BJ (cell line): Measurements from ENCODE around the gene LPCAT3. TPM values are rescaled to one million over a fixed set of nuclear protein-coding genes. Genes with fewer than 3 reads are reported as not detected.

ENCODE experiments used
- CTCF ChIA-PET: fragments of 350-600 bp; formaldehyde crosslinking; extraction: SDS; loops from one replicate; lab custom pipeline; 2021; ENCODE audit warnings: antibody characterized with exemption, inconsistent platforms; lab: Yijun Ruan, JAX
- POLR2A ChIA-PET: fragments of 300-600 bp; sonication (Branson Sonifier 250); formaldehyde crosslinking; extraction: SDS; loops from one replicate; lab custom pipeline; 2021; ENCODE audit warnings: antibody characterized with exemption; lab: Charles Lee
- DNase-seq: peaks from one replicate; pipeline ENCODE4 v3.0.0-alpha.2; 2011; ENCODE audit warnings: low read depth
- H3K27me3 ChIP-seq: 2 replicates; pipeline ENCODE4 v1.6.0; 2011; ENCODE audit warnings: low read length; ENCODE audit not compliant: control insufficient read depth, insufficient read depth
- H3K36me3 ChIP-seq: 2 replicates; pipeline ENCODE4 v1.5.1; 2011; ENCODE audit warnings: low read length; ENCODE audit not compliant: control insufficient read depth, insufficient read depth
- H3K4me3 ChIP-seq: 2 replicates; pipeline ENCODE4 v1.5.1; 2011; ENCODE audit warnings: low read depth, mild to moderate bottlenecking, control low read depth, low read length
- CTCF ChIP-seq: IDR thresholded peaks from 2 replicates; pipeline ENCODE4 v1.5.1; 2011; ENCODE audit warnings: low read depth, mild to moderate bottlenecking, control low read depth, inconsistent platforms, low read length, moderate library complexity; ENCODE audit not compliant: insufficient read depth
- polyA plus RNA-seq: library from polyadenylated mRNA; depleted of rRNA; stranded (reverse); fragments of >200 nt; gene quantifications from 2 replicates; pipeline ENCODE4 v1.2.3, GENCODE V29; 2011

Gene LPCAT3
- polyA plus RNA-seq, 1 experiment: 31.2 TPM

GRCh38 chr12:7035463-7035862, 17.2 kb upstream of the LPCAT3 start:
- Histone ChIP-seq H3K36me3 (no peaks in the 10 kb centered on the region), H3K27me3 (peaks cover 6% of the 10 kb centered on the region), H3K4me3 (no peak overlapping the region)
- DNase-seq: no peak
- CTCF ChIA-PET: no interaction called here
- TF ChIP-seq CTCF: no peak
- POLR2A ChIA-PET: no interaction called here

- H3K36me3 ChIP-seq: no peaks in the 10 kb centered on the region
- ChIA-PET CTCF (no interaction called here), POLR2A (no interaction called here)
- H3K27me3 ChIP-seq: peaks cover 6% of the 10 kb centered on the region
- DNase-seq: no peak
- no peak overlapping the region for H3K4me3 ChIP-seq
- no peak for TF ChIP-seq CTCF
These were observed 16.2 kb upstream of the LPCAT3 start for GRCh38 chr12:7034464-7034863.

GRCh38 chr12:7032990-7033389, 14.7 kb upstream of the LPCAT3 start:
- CTCF ChIA-PET: interaction anchor here (0.7 to 1.9 kb wide), 8 partner anchors 9 to 88 kb away, joined by 3 to 6 read pairs (median 3); partner anchors contain the start of gene LPCAT3
- Histone ChIP-seq H3K4me3 (no peak overlapping the region), H3K27me3 (peaks cover 6% of the 10 kb centered on the region), H3K36me3 (no peaks in the 10 kb centered on the region)
- no peak for TF ChIP-seq CTCF
- no peak for DNase-seq
- POLR2A ChIA-PET: no interaction called here

- H3K27me3 ChIP-seq: peaks cover 6% of the 10 kb centered on the region
- ChIA-PET CTCF (interaction anchor here (1.1 to 1.3 kb wide), 2 partner anchors 11 to 82 kb away, joined by 3 read pairs; no protein-coding TSS in a partner anchor), POLR2A (no interaction called here)
- no peak overlapping the region for H3K4me3 ChIP-seq
- DNase-seq: no peak
- H3K36me3 ChIP-seq: no peaks in the 10 kb centered on the region
- no peak for TF ChIP-seq CTCF
These were observed 13.0 kb upstream of the LPCAT3 start for GRCh38 chr12:7031306-7031705.

- DNase-seq: no peak
- Histone ChIP-seq H3K4me3 (no peak overlapping the region), H3K36me3 (no peaks in the 10 kb centered on the region), H3K27me3 (peaks cover 2% of the 10 kb centered on the region; the same call in 1 of the 2 replicates)
- no peak for TF ChIP-seq CTCF
- ChIA-PET CTCF (no interaction called here), POLR2A (no interaction called here)
These were observed 8.6 kb upstream of the LPCAT3 start for GRCh38 chr12:7026854-7027253.
